A673 (cell line): Measurements from ENCODE around the gene TFDP3. TPM values are rescaled to one million over a fixed set of nuclear protein-coding genes. Genes with fewer than 3 reads are reported as not detected.
A peak's percentile ranks its signal among the peaks of the same experiment; 100 is the strongest.

ENCODE experiments used
- Bru-seq: library from RNA; stranded (reverse); fragments of 400-500 nt; gene quantifications from one replicate; lab custom pipeline; 2021; lab: Mats Ljungman, UMichigan
- BruChase-seq, 2 experiments: library from RNA; stranded (reverse); fragments of 400-500 nt; gene quantifications; one replicate each; lab custom pipeline; 2021; lab: Mats Ljungman, UMichigan
- BruUV-seq: library from RNA; stranded (reverse); fragments of 400-500 nt; replicated peaks from 2 replicates; lab custom pipeline; 2021; lab: Mats Ljungman, UMichigan
- CTCF ChIA-PET: fragments of 300-600 bp; sonication (Branson Sonifier 250); formaldehyde crosslinking; loops from one replicate; lab custom pipeline; 2022; ENCODE audit warnings: antibody characterized with exemption; lab: Charles Lee
- POLR2A ChIA-PET: fragments of 300-600 bp; sonication (Branson Sonifier 250); formaldehyde crosslinking; loops from one replicate; lab custom pipeline; 2022; ENCODE audit warnings: antibody characterized with exemption; ENCODE audit not compliant: low non-redundant PET; lab: Charles Lee
- DNase-seq: peaks from one replicate; pipeline ENCODE4 v3.0.0-alpha.2; 2015; ENCODE audit warnings: low spot score
- H3K27ac ChIP-seq: fragments of 200-600 bp; sonication (generic); 2 replicates; pipeline ENCODE4 v1.5.1; 2016; ENCODE audit warnings: mixed run types, low read depth, mild to moderate bottlenecking, mixed read lengths, antibody characterized with exemption, low read length; ENCODE audit not compliant: poor library complexity, severe bottlenecking
- H3K27me3 ChIP-seq: fragments of 200-600 bp; sonication (generic); replicated peaks from 2 replicates; pipeline ENCODE4 v1.6.1; 2017; ENCODE audit warnings: mixed run types, low read depth, mild to moderate bottlenecking, mixed read lengths, antibody characterized with exemption, low read length; ENCODE audit not compliant: insufficient read depth, poor library complexity
- H3K36me3 ChIP-seq: fragments of 200-600 bp; sonication (generic); 2 replicates; pipeline ENCODE4 v1.6.1; 2016; ENCODE audit warnings: mixed run types, mild to moderate bottlenecking, mixed read lengths, antibody characterized with exemption, low read length; ENCODE audit not compliant: insufficient read depth, poor library complexity, severe bottlenecking
- H3K4me1 ChIP-seq: fragments of 200-600 bp; sonication (generic); 2 replicates; pipeline ENCODE4 v1.6.1; 2017; ENCODE audit warnings: mixed run types, mild to moderate bottlenecking, mixed read lengths, antibody characterized with exemption, low read length; ENCODE audit not compliant: insufficient read depth, poor library complexity, severe bottlenecking
- H3K4me3 ChIP-seq: fragments of 200-600 bp; sonication (generic); 2 replicates; pipeline ENCODE4 v1.5.1; 2016; ENCODE audit warnings: low read depth, mixed run types, mild to moderate bottlenecking, mixed read lengths, low read length; ENCODE audit not compliant: poor library complexity, severe bottlenecking
- H3K9me3 ChIP-seq: fragments of 200-600 bp; sonication (generic); 2 replicates; pipeline ENCODE4 v1.6.1; 2016; ENCODE audit warnings: mixed run types, low read depth, mild to moderate bottlenecking, mixed read lengths, antibody characterized with exemption, low read length; ENCODE audit not compliant: poor library complexity, severe bottlenecking
- CTCF ChIP-seq: fragments of 300-800, 200-600 bp; sonication (generic); conservative IDR thresholded peaks from 2 replicates; pipeline ENCODE4 v1.5.1; 2017; ENCODE audit warnings: low read depth, mild to moderate bottlenecking, antibody characterized with exemption, low read length, moderate library complexity, mixed read lengths
- EZH2 ChIP-seq: fragments of 200-600 bp; sonication (generic); IDR thresholded peaks from 2 replicates; pipeline ENCODE4 v1.6.1; 2017; ENCODE audit warnings: borderline replicate concordance, low read depth, mild to moderate bottlenecking, mixed read lengths, antibody characterized with exemption, low read length; ENCODE audit not compliant: poor library complexity, severe bottlenecking
- intact Hi-C: fragments of 100-400 bp; cut with micrococcal nuclease; formaldehyde crosslinking; loops from one replicate; pipeline ENCODE4 v1.10.0; 2022; ENCODE audit not compliant: unreplicated experiment
- long read RNA-seq: library from polyadenylated mRNA; stranded (forward); transcript quantifications from one replicate; pipeline ENCODE4 v2.0.0, GENCODE V29; 2022
- total RNA-seq: library from RNA; stranded (reverse); gene quantifications from 2 replicates; pipeline ENCODE4 v1.2.3, GENCODE V29; 2021

The TFDP3 gene
- total RNA-seq (0.35 and 0.56 TPM in 2 replicates), Bru-seq, nascent RNA (percentile 36 among the genes with signal in this experiment), BruChase-seq, experiment 1, labeled RNA remaining after a 2-hour chase (percentile 35 among the genes with signal in this experiment), BruChase-seq, experiment 2, labeled RNA remaining after a 6-hour chase (percentile 45 among the genes with signal in this experiment)
- long read RNA-seq, partial matches to known transcripts: 0 of 2 reads
- long read RNA-seq, other reads (novel, unspliced or antisense): 0 of 2 reads

GRCh38 chrX:133218329-133218728 is at the start of gene TFDP3:
Gene TFDP3, minus strand, starts transcription at chrX:133218354. Its CDS starts 95 bp downstream, at chrX:133218259.
- DNase-seq: no peak
- Histone ChIP-seq H3K4me1 (peaks cover 5% of the 10 kb centered on the region), H3K4me3 (no peak within 1 kb of the TSS), H3K27ac (no peak within 1 kb of the TSS), H3K27me3 (no peaks in the 10 kb centered on the region), H3K9me3 (no peaks in the 10 kb centered on the region), H3K36me3 (no peaks in the 10 kb centered on the region)
- intact Hi-C loops: loop anchor here (5.0 to 10.0 kb wide), 2 partner anchors 174 to 211 kb away; no protein-coding TSS in a partner anchor
- no TSS peak for BruUV-seq
- CTCF ChIA-PET: no interaction called here
- TF ChIP-seq CTCF (no peak), EZH2 (no peak)
- POLR2A ChIA-PET: no interaction called here

GRCh38 chrX:133267621-133268020 is 49.5 kb upstream of the TFDP3 start:
- ChIA-PET CTCF (no interaction called here), POLR2A (no interaction called here)
- Histone ChIP-seq H3K27ac (no peak overlapping the region), H3K9me3 (no peaks in the 10 kb centered on the region), H3K4me3 (no peak overlapping the region), H3K36me3 (no peaks in the 10 kb centered on the region), H3K27me3 (no peaks in the 10 kb centered on the region), H3K4me1 (no peaks in the 10 kb centered on the region)
- intact Hi-C loops: no loop called here
- BruUV-seq: no TSS peak
- TF ChIP-seq CTCF: no peak
- TF ChIP-seq EZH2: no peak
- no peak for DNase-seq

- H3K27ac ChIP-seq: no peak overlapping the region
- H3K4me1 ChIP-seq: no peaks in the 10 kb centered on the region
- no TSS peak for BruUV-seq
- H3K36me3 ChIP-seq: no peaks in the 10 kb centered on the region
- no peak overlapping the region for H3K4me3 ChIP-seq
- TF ChIP-seq EZH2 (no peak), CTCF (no peak)
- intact Hi-C loops: no loop called here
- H3K9me3 ChIP-seq: no peaks in the 10 kb centered on the region
- no peak for DNase-seq
- no peaks in the 10 kb centered on the region for H3K27me3 ChIP-seq
- CTCF ChIA-PET: no interaction called here
- POLR2A ChIA-PET: no interaction called here
These were observed 47.2 kb upstream of the TFDP3 start for GRCh38 chrX:133265331-133265730.
